CD8-positive, alpha-beta memory T cell (primary cell): ENCODE data around the gene PKD1L1. TPM values are rescaled to one million over a fixed set of nuclear protein-coding genes. Genes with fewer than 3 reads are reported as not detected.
"Not testable (repeated sequence)": the region's sequence is repeated elsewhere in the genome, so short reads cannot be mapped to it uniquely, and the experiment has no call there.

Source experiments
- CTCF ChIA-PET: fragments of 350-600 bp; sonication (Branson Sonifier 250); formaldehyde crosslinking; loops from one replicate; lab custom pipeline; 2021; ENCODE audit warnings: antibody characterized with exemption; lab: Charles Lee
- POLR2A ChIA-PET: fragments of 350-600 bp; sonication (Branson Sonifier 250); formaldehyde crosslinking; loops from one replicate; lab custom pipeline; 2021; ENCODE audit warnings: antibody characterized with exemption; lab: Charles Lee
- DNase-seq, 5 donors: peaks; one replicate each; pipeline versions ENCODE4 v3.0.0 to v3.0.0-alpha.2; 2020 to 2022; ENCODE audit warnings: mixed read lengths in 1 of 5
- H3K27ac ChIP-seq: one replicate; pipeline ENCODE4 v1.7.0; 2013; ENCODE audit warnings: low read depth, mild to moderate bottlenecking, low read length, moderate library complexity
- H3K27me3 ChIP-seq: 2 replicates; pipeline ENCODE4 v1.7.0; 2013; ENCODE audit warnings: low read length, mild to moderate bottlenecking; ENCODE audit not compliant: insufficient read depth, poor library complexity, severe bottlenecking
- H3K36me3 ChIP-seq: 2 replicates; pipeline ENCODE4 v1.7.0; 2013; ENCODE audit warnings: mild to moderate bottlenecking, low read length, moderate library complexity; ENCODE audit not compliant: insufficient read depth
- H3K4me1 ChIP-seq: 2 replicates; pipeline ENCODE4 v1.7.0; 2013; ENCODE audit warnings: mild to moderate bottlenecking, low read length, moderate library complexity; ENCODE audit not compliant: insufficient read depth
- H3K4me3 ChIP-seq: 2 replicates; pipeline ENCODE4 v1.7.0; 2013; ENCODE audit warnings: mild to moderate bottlenecking, low read length
- H3K9me3 ChIP-seq: 2 replicates; pipeline ENCODE4 v1.7.0; 2013; ENCODE audit warnings: mild to moderate bottlenecking, low read length
- H3K27ac Mint-ChIP-seq, 8 donors: one replicate each; pipeline ENCODE4 v1.8.0; 2020 to 2021; ENCODE audit warnings: mixed read lengths in 8 of 8, mild to moderate bottlenecking in 6 of 8, inconsistent platforms in 3 of 8, moderate library complexity in 3 of 8
- H3K27me3 Mint-ChIP-seq, 2 donors: one replicate each; pipeline ENCODE4 v1.8.0; 2020 to 2021; ENCODE audit warnings: mixed read lengths in 2 of 2, mild to moderate bottlenecking in 1 of 2, moderate library complexity in 1 of 2
- H3K36me3 Mint-ChIP-seq, 3 donors: one replicate each; pipeline ENCODE4 v1.8.0; 2020 to 2021; ENCODE audit warnings: mixed read lengths in 3 of 3, inconsistent platforms in 1 of 3, mild to moderate bottlenecking in 1 of 3
- H3K4me1 Mint-ChIP-seq, 3 donors: one replicate each; pipeline ENCODE4 v1.8.0; 2020 to 2021; ENCODE audit warnings: mixed read lengths in 3 of 3, inconsistent platforms in 1 of 3, mild to moderate bottlenecking in 1 of 3
- H3K4me3 Mint-ChIP-seq, 7 donors: one replicate each; pipeline ENCODE4 v1.8.0; 2020 to 2021; ENCODE audit warnings: mixed read lengths in 7 of 7, mild to moderate bottlenecking in 6 of 7, moderate library complexity in 4 of 7, inconsistent platforms in 2 of 7
- H3K9me3 Mint-ChIP-seq, 5 donors: one replicate each; pipeline ENCODE4 v1.8.0; 2020 to 2022; ENCODE audit warnings: mixed read lengths in 5 of 5, mild to moderate bottlenecking in 3 of 5, moderate library complexity in 2 of 5, inconsistent platforms in 1 of 5
- polyA plus RNA-seq: library from polyadenylated mRNA; unstranded; fragments of 300-500 nt; fragmentation: Illumina TruSeq; gene quantifications from one replicate; pipeline ENCODE4 v1.2.3, GENCODE V29; 2021
- total RNA-seq, 2 experiments: library from RNA; stranded (reverse); gene quantifications; one replicate each; pipeline ENCODE4 v1.2.3, GENCODE V29; 2021

PKD1L1 gene
- total RNA-seq (under 1 TPM; 0.18 TPM), polyA plus RNA-seq (0.02 TPM)

GRCh38 chr7:47948141-47948790, at the start of gene PKD1L1:
Gene PKD1L1, minus strand, starts transcription at chr7:47948466. Its CDS starts 26 bp downstream, at chr7:47948440.
- Mint-ChIP-seq H3K9me3 (no peaks in the 10 kb centered on the region), H3K27ac (peak within 1 kb of the TSS in 1 of 8 donors; percentile 82), H3K4me1 (no peaks in the 10 kb centered on the region), H3K36me3 (no peaks in the 10 kb centered on the region), H3K27me3 (peaks cover 0 to 3% of the 10 kb centered on the region in 2 donors), H3K4me3 (no peak within 1 kb of the TSS)
- H3K4me1 ChIP-seq, result no peaks in the 10 kb centered on the region
- ChIA-PET CTCF (interaction anchor here (2.3 to 2.5 kb wide), 2 partner anchors 162 to 206 kb away, joined by 8 to 11 read pairs; no protein-coding TSS in a partner anchor), POLR2A (no interaction called here)
- no peaks in the 10 kb centered on the region for H3K9me3 ChIP-seq
- H3K27ac ChIP-seq, result no peak within 1 kb of the TSS
- H3K4me3 ChIP-seq, result no peak within 1 kb of the TSS
- H3K27me3 ChIP-seq, result no peaks in the 10 kb centered on the region
- no peaks in the 10 kb centered on the region for H3K36me3 ChIP-seq
- DNase-seq, result no peak

GRCh38 chr7:47992446-47992845, 44.2 kb upstream of the PKD1L1 start:
- Histone ChIP-seq H3K27ac (peak overlapping the region; percentile 62), H3K4me3 (peak overlapping the region; percentile 73), H3K4me1 (peaks cover 19% of the 10 kb centered on the region), H3K9me3 (no peaks in the 10 kb centered on the region), H3K36me3 (no peaks in the 10 kb centered on the region), H3K27me3 (no peaks in the 10 kb centered on the region)
- Mint-ChIP-seq H3K4me3 (peak overlapping the region; percentile 83 to 99 (median 94)), H3K27me3 (peaks cover 0 to 4% of the 10 kb centered on the region in 2 donors), H3K36me3 (peaks cover 0 to 3% (median 0%) of the 10 kb centered on the region in 3 donors), H3K4me1 (peaks cover 16 to 20% (median 16%) of the 10 kb centered on the region in 3 donors), H3K27ac (peak overlapping the region; percentile 80 to 99 (median 96)), H3K9me3 (no peaks in the 10 kb centered on the region)
- ChIA-PET CTCF (interaction anchor here (0.6 to 3.5 kb wide), 24 partner anchors 8 to 162 kb away, joined by 3 to 140 read pairs (median 6); partner anchors contain the start of genes HUS1 and UPP1), POLR2A (interaction anchor here (0.9 to 2.1 kb wide), 3 partner anchors 93 to 118 kb away, joined by 6 to 15 read pairs (median 11); partner anchors contain the start of gene UPP1)
- DNase-seq, result no peak

GRCh38 chr7:47991741-47992311, 43.6 kb upstream of the PKD1L1 start:
- POLR2A ChIA-PET, result interaction anchor here (0.9 to 2.1 kb wide), 3 partner anchors 94 to 119 kb away, joined by 6 to 15 read pairs (median 11); partner anchors contain the start of gene UPP1
- DNase-seq, result peak; percentile 73 to 91 (median 81)
- CTCF ChIA-PET, result interaction anchor here (0.6 to 3.5 kb wide), 31 partner anchors 8 to 163 kb away, joined by 3 to 140 read pairs (median 5); partner anchors contain the start of genes HUS1 and UPP1
- H3K27me3 ChIP-seq, result no peaks in the 10 kb centered on the region
- Mint-ChIP-seq H3K4me1 (peaks cover 16 to 20% (median 16%) of the 10 kb centered on the region in 3 donors), H3K4me3 (peak overlapping the region; percentile 83 to 99 (median 94)), H3K27ac (peak overlapping the region; percentile 80 to 99 (median 96)), H3K9me3 (no peaks in the 10 kb centered on the region), H3K36me3 (peaks cover 0 to 3% (median 0%) of the 10 kb centered on the region in 3 donors), H3K27me3 (peaks cover 0 to 4% of the 10 kb centered on the region in 2 donors)
- peak overlapping the region; percentile 62 for H3K27ac ChIP-seq
- no peaks in the 10 kb centered on the region for H3K9me3 ChIP-seq
- no peaks in the 10 kb centered on the region for H3K36me3 ChIP-seq
- H3K4me1 ChIP-seq, result peaks cover 19% of the 10 kb centered on the region
- H3K4me3 ChIP-seq, result peak overlapping the region; percentile 73

GRCh38 chr7:47991270-47991669, 43.0 kb upstream of the PKD1L1 start:
- Histone ChIP-seq H3K9me3 (no peaks in the 10 kb centered on the region), H3K36me3 (no peaks in the 10 kb centered on the region), H3K27ac (peak overlapping the region; percentile 62), H3K4me3 (peak overlapping the region; percentile 73), H3K27me3 (no peaks in the 10 kb centered on the region), H3K4me1 (peaks cover 19% of the 10 kb centered on the region)
- ChIA-PET POLR2A (interaction anchor here (1.3 to 2.1 kb wide), 2 partner anchors 98 to 119 kb away, joined by 11 to 15 read pairs; partner anchors contain the start of gene UPP1), CTCF (interaction anchor here (0.9 to 3.5 kb wide), 26 partner anchors 9 to 164 kb away, joined by 3 to 140 read pairs (median 6); partner anchors contain the start of genes HUS1 and UPP1)
- H3K36me3 Mint-ChIP-seq, result peaks cover 0 to 3% (median 0%) of the 10 kb centered on the region in 3 donors
- peak overlapping the region; percentile 83 to 99 (median 94) for H3K4me3 Mint-ChIP-seq
- H3K27me3 Mint-ChIP-seq, result peaks cover 0 to 4% of the 10 kb centered on the region in 2 donors
- peaks cover 16 to 20% (median 16%) of the 10 kb centered on the region in 3 donors for H3K4me1 Mint-ChIP-seq
- no peaks in the 10 kb centered on the region for H3K9me3 Mint-ChIP-seq
- no peak for DNase-seq
- H3K27ac Mint-ChIP-seq, result peak overlapping the region; percentile 80 to 99 (median 96)

- H3K27ac Mint-ChIP-seq, result peak overlapping the region in 6 of 8 donors; percentile 38 to 84 (median 72)
- POLR2A ChIA-PET, result interaction anchor here (0.6 to 2.1 kb wide), 2 partner anchors 98 to 120 kb away, joined by 3 to 15 read pairs; partner anchors contain the start of gene UPP1
- CTCF ChIA-PET, result interaction anchor here (1.1 to 3.5 kb wide), 12 partner anchors 14 to 164 kb away, joined by 3 to 140 read pairs (median 6); partner anchors contain the start of gene UPP1
Observed at GRCh38 chr7:47990592-47990991, 42.3 kb upstream of the PKD1L1 start.

GRCh38 chr7:47989607-47990400, 41.5 kb upstream of the PKD1L1 start:
- H3K36me3 ChIP-seq, POLR2A ChIA-PET, H3K27me3 Mint-ChIP-seq, H3K27ac ChIP-seq, DNase-seq, H3K4me3 Mint-ChIP-seq, H3K36me3 Mint-ChIP-seq, H3K27me3 ChIP-seq, H3K4me3 ChIP-seq, H3K9me3 Mint-ChIP-seq, H3K9me3 ChIP-seq: not testable (repeated sequence)
- H3K4me1 ChIP-seq, result peaks cover 19% of the 10 kb centered on the region
- peak overlapping the region in 2 of 8 donors; percentile 38 to 48 for H3K27ac Mint-ChIP-seq
- peaks cover 16 to 20% (median 16%) of the 10 kb centered on the region in 3 donors for H3K4me1 Mint-ChIP-seq
- CTCF ChIA-PET, result interaction anchor here (0.9 to 3.5 kb wide), 8 partner anchors 11 to 143 kb away, joined by 3 to 140 read pairs (median 8); partner anchors contain the start of gene UPP1

More at GRCh38 chr7:47990592-47990991, 42.3 kb upstream of the PKD1L1 start:
- peaks cover 16 to 20% (median 16%) of the 10 kb centered on the region in 3 donors for H3K4me1 Mint-ChIP-seq
- H3K4me3 Mint-ChIP-seq, result peak overlapping the region in 1 of 7 donors; percentile 16
- DNase-seq, result no peak
- peaks cover 0 to 4% of the 10 kb centered on the region in 2 donors for H3K27me3 Mint-ChIP-seq
- peaks cover 0 to 3% (median 0%) of the 10 kb centered on the region in 3 donors for H3K36me3 Mint-ChIP-seq
- H3K27me3 ChIP-seq, result no peaks in the 10 kb centered on the region
- no peaks in the 10 kb centered on the region for H3K9me3 Mint-ChIP-seq
- H3K9me3 ChIP-seq, result no peaks in the 10 kb centered on the region
- no peak overlapping the region for H3K27ac ChIP-seq
- H3K4me3 ChIP-seq, result no peak overlapping the region
- no peaks in the 10 kb centered on the region for H3K36me3 ChIP-seq
- H3K4me1 ChIP-seq, result peaks cover 19% of the 10 kb centered on the region
